ENCODE results near the gene BAG3.

DNA sequence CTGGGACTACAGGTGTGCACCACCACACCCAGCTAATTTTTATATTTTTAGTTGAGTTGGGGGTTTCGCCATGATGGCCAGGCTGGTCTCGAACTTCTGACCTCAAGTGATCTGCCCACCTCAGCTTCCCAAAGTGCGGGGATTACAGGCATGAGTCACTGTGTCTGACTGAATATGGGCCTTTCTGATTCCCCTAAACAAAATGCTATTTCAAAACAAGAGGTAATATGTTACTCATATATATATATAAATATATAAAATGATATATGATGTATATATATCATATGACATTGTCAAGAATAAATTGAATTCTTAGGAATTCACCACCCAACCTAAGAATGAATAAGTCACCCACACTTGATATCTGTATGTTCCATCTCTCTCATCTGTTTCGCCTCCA is 41.7 kb upstream of the BAG3 start:
- TF ChIP-seq EP300 (IDR thresholded peaks at IDR 0.05; ENCODE audit: borderline replicate concordance) (no peak), FOXM1 (IDR thresholded peaks at IDR 0.05; ENCODE audit: borderline replicate concordance, low read depth) (no peak), NFIC (IDR thresholded peaks at IDR 0.05) (no peak), ZBTB7A (IDR thresholded peaks at IDR 0.05; ENCODE audit: low read depth) (no peak), YY1 (IDR thresholded peaks at IDR 0.05; ENCODE audit: low read depth) (no peak)
- TF ChIP-seq, protein P1, sequence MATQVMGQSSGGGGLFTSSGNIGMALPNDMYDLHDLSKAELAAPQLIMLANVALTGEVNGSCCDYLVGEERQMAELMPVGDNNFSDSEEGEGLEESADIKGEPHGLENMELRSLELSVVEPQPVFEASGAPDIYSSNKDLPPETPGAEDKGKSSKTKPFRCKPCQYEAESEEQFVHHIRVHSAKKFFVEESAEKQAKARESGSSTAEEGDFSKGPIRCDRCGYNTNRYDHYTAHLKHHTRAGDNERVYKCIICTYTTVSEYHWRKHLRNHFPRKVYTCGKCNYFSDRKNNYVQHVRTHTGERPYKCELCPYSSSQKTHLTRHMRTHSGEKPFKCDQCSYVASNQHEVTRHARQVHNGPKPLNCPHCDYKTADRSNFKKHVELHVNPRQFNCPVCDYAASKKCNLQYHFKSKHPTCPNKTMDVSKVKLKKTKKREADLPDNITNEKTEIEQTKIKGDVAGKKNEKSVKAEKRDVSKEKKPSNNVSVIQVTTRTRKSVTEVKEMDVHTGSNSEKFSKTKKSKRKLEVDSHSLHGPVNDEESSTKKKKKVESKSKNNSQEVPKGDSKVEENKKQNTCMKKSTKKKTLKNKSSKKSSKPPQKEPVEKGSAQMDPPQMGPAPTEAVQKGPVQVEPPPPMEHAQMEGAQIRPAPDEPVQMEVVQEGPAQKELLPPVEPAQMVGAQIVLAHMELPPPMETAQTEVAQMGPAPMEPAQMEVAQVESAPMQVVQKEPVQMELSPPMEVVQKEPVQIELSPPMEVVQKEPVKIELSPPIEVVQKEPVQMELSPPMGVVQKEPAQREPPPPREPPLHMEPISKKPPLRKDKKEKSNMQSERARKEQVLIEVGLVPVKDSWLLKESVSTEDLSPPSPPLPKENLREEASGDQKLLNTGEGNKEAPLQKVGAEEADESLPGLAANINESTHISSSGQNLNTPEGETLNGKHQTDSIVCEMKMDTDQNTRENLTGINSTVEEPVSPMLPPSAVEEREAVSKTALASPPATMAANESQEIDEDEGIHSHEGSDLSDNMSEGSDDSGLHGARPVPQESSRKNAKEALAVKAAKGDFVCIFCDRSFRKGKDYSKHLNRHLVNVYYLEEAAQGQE (IDR thresholded peaks at IDR 0.05; ENCODE audit: low read depth): no peak
- TF ChIP-seq, protein P2, sequence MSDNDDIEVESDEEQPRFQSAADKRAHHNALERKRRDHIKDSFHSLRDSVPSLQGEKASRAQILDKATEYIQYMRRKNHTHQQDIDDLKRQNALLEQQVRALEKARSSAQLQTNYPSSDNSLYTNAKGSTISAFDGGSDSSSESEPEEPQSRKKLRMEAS (IDR thresholded peaks at IDR 0.05): no peak
